ENCODE results near the gene EIF2S2. TPM values are rescaled to one million over a fixed set of nuclear protein-coding genes. Genes with fewer than 3 reads are reported as not detected.

Gene EIF2S2
- polyA plus RNA-seq, 6 donors from 2014 or later: 17.5 to 24.6 (median 18.4) TPM

DNA sequence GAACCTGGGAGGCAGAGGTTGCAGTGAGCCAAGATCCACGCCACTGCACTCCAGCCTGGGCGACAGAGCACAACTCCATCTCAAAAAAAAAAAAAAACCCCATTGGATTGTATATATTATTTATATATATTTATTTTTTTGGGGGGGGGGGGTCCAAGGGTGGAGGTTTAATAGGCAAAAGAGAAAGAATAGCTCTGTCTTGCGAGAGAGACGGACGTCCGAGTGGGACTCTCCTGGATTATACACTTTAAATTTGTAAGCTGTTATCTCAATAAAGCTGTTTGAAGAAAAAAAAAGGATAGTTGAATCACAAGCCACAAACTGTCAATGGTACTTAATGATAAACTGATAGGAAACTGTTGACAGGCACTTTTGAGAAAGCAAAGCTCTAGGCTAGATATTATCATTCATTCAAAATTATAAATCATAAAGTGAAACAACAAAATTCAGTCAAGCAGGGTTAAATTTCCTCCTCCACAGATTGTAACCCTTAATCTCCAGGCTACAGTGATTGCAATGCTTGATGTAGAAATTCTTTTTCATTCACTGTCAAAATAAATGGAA, 20.3 kb downstream of the EIF2S2 start:
- Mint-ChIP-seq H3K9me3 (no peaks in the 10 kb centered on the region), H3K27ac (no peak overlapping the region), H3K4me1 (peaks cover 0 to 5% (median 0%) of the 10 kb centered on the region in 3 donors), H3K27me3 (no peaks in the 10 kb centered on the region), H3K4me3 (no peak overlapping the region), H3K36me3 (peaks cover 0 to 9% of the 10 kb centered on the region in 2 donors)
- DNase-seq: no peak
- no peak for ATAC-seq (ENCODE audit: low read depth in 2 of 2)

DNA sequence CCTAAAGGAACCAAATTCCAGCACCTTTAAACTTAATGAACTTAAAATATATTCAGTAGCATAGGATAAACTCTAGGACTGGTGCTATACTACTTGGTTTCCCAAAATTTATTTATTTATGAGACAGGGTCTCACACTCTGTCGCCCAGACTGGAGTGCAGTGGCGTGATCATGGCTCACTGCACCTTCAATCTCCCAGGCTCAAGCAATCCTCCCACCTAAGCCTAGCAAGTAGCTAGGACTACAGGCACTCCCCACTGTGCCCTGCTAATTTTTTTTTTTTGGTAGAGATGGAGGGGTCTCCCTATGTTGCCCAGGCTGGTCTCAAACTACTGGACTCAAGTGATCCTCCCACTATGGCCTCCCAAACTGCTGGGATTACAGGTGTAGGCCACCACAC, 21.4 kb downstream of the EIF2S2 start:
- H3K27me3 Mint-ChIP-seq: no peaks in the 10 kb centered on the region
- no peaks in the 10 kb centered on the region for H3K9me3 Mint-ChIP-seq
- peak overlapping the region in 1 of 6 donors; percentile 15 for H3K27ac Mint-ChIP-seq
- peaks cover 0 to 5% (median 4%) of the 10 kb centered on the region in 3 donors for H3K4me1 Mint-ChIP-seq
- ATAC-seq (ENCODE audit: low read depth in 2 of 2) (no peak), DNase-seq (no peak)
- no peak overlapping the region for H3K4me3 Mint-ChIP-seq
- peaks cover 4 to 9% of the 10 kb centered on the region in 2 donors for H3K36me3 Mint-ChIP-seq

- H3K4me3 Mint-ChIP-seq: no peak overlapping the region
- H3K4me1 Mint-ChIP-seq: peaks cover 0 to 9% (median 5%) of the 10 kb centered on the region in 3 donors
- ATAC-seq (ENCODE audit: low read depth in 2 of 2) (no peak), DNase-seq (no peak)
- peaks cover 11% of the 10 kb centered on the region in 2 donors for H3K36me3 Mint-ChIP-seq
- H3K27ac Mint-ChIP-seq: peak overlapping the region in 2 of 6 donors; percentile 24 to 82
- H3K9me3 Mint-ChIP-seq: no peaks in the 10 kb centered on the region
- no peaks in the 10 kb centered on the region for H3K27me3 Mint-ChIP-seq
These were observed 22.2 kb downstream of the EIF2S2 start for GRCh38 chr20:34089655-34090345.

- DNase-seq (no peak), ATAC-seq (ENCODE audit: low read depth in 2 of 2) (no peak)
- H3K4me3 Mint-ChIP-seq: no peak overlapping the region
- H3K27ac Mint-ChIP-seq: no peak overlapping the region
- no peaks in the 10 kb centered on the region for H3K27me3 Mint-ChIP-seq
- H3K4me1 Mint-ChIP-seq: peaks cover 2 to 14% (median 10%) of the 10 kb centered on the region in 3 donors
- H3K9me3 Mint-ChIP-seq: no peaks in the 10 kb centered on the region
- H3K36me3 Mint-ChIP-seq: peaks cover 11% of the 10 kb centered on the region in 2 donors
These were observed 22.9 kb downstream of the EIF2S2 start for GRCh38 chr20:34089175-34089479.

GRCh38 chr20:34088305-34089174, 23.5 kb downstream of the EIF2S2 start:
- Mint-ChIP-seq H3K9me3 (no peaks in the 10 kb centered on the region), H3K4me1 (peaks cover 7 to 20% (median 16%) of the 10 kb centered on the region in 3 donors), H3K36me3 (peaks cover 11% of the 10 kb centered on the region in 2 donors), H3K27ac (peak overlapping the region in 4 of 6 donors; percentile 41 to 79 (median 72)), H3K27me3 (no peaks in the 10 kb centered on the region), H3K4me3 (no peak overlapping the region)
- DNase-seq (no peak), ATAC-seq (ENCODE audit: low read depth in 2 of 2) (no peak)

- DNase-seq: no peak
- H3K4me3 Mint-ChIP-seq: no peak overlapping the region
- H3K9me3 Mint-ChIP-seq: no peaks in the 10 kb centered on the region
- ATAC-seq (ENCODE audit: low read depth in 2 of 2): no peak
- peak overlapping the region in 3 of 6 donors; percentile 69 to 78 (median 73) for H3K27ac Mint-ChIP-seq
- H3K27me3 Mint-ChIP-seq: no peaks in the 10 kb centered on the region
- peaks cover 13 to 26% (median 14%) of the 10 kb centered on the region in 3 donors for H3K4me1 Mint-ChIP-seq
- H3K36me3 Mint-ChIP-seq: peaks cover 7 to 23% of the 10 kb centered on the region in 2 donors
These were observed 26.5 kb downstream of the EIF2S2 start for GRCh38 chr20:34085544-34086040.

DNA sequence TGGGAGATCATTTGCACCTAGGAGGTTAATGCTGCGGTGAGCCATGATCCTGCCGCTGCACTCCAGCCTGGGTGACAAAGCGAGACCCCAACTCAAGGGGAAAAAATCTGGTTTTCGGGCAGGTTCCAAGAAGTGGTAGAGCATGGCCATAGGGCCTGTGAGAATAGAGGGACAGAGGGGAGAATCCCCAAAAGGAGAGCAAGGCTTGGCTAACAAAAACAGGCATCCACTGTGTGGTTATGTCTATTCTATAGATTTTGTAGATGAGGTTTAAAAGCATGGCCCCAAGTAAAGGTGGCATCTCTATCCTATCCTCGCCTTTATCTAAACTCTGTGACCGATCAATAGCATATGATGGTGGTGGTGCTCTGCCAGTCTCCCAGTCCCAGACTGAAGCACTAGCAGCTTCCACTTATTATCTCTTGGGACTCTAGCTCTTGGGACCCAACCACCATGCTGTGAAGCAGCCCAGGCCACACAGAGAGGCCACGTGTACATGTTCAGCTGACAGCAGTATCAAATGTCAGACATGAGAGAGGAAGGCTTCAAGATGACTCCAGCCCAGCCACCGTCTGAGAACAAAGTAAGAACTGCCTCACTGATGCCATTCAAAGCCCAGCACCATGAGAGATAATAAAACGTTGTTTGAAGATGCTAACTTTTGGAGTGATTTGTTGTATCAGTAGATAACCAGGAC, 27.7 kb downstream of the EIF2S2 start:
- Mint-ChIP-seq H3K36me3 (peaks cover 7 to 32% of the 10 kb centered on the region in 2 donors), H3K27ac (peak overlapping the region; percentile 65 to 95 (median 75)), H3K4me1 (peaks cover 13 to 26% (median 14%) of the 10 kb centered on the region in 3 donors), H3K27me3 (no peaks in the 10 kb centered on the region), H3K4me3 (no peak overlapping the region), H3K9me3 (no peaks in the 10 kb centered on the region)
- ATAC-seq (ENCODE audit: low read depth in 2 of 2): no peak
- no peak for DNase-seq

GRCh38 chr20:34083781-34084180, 28.3 kb downstream of the EIF2S2 start:
- ATAC-seq (ENCODE audit: low read depth in 2 of 2) (no peak), DNase-seq (no peak)
- H3K27ac Mint-ChIP-seq: peak overlapping the region; percentile 64 to 95 (median 80)
- no peaks in the 10 kb centered on the region for H3K27me3 Mint-ChIP-seq
- H3K9me3 Mint-ChIP-seq: no peaks in the 10 kb centered on the region
- peaks cover 13 to 26% (median 14%) of the 10 kb centered on the region in 3 donors for H3K4me1 Mint-ChIP-seq
- peaks cover 7 to 35% of the 10 kb centered on the region in 2 donors for H3K36me3 Mint-ChIP-seq
- no peak overlapping the region for H3K4me3 Mint-ChIP-seq

DNA sequence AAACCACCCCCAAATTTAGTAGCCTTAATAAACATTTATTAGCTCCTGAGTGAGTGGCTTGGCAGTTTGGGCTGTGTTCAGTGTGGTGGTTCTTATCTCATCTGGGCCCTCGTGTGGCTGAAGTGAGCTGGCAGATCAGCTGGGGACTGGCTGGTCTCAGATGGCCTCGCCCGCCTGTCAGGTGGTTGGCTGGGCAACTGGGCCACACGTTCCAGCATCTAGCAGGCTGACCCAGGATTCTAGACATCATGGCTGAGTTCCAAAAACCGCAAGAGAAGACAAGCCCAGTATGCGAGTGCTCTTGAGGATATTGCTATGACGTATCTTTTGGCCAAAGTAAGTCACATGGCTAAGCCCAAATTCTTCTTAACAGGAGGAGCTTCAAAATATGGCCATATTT, 28.9 kb downstream of the EIF2S2 start:
- Mint-ChIP-seq H3K27me3 (no peaks in the 10 kb centered on the region), H3K4me1 (peaks cover 13 to 28% (median 14%) of the 10 kb centered on the region in 3 donors), H3K27ac (peak overlapping the region; percentile 63 to 91 (median 76)), H3K9me3 (no peaks in the 10 kb centered on the region), H3K36me3 (peaks cover 7 to 42% of the 10 kb centered on the region in 2 donors), H3K4me3 (no peak overlapping the region)
- ATAC-seq (ENCODE audit: low read depth in 2 of 2): no peak
- no peak for DNase-seq

GRCh38 chr20:34082232-34082887, 29.7 kb downstream of the EIF2S2 start:
- no peaks in the 10 kb centered on the region for H3K27me3 Mint-ChIP-seq
- no peak overlapping the region for H3K4me3 Mint-ChIP-seq
- H3K9me3 Mint-ChIP-seq: no peaks in the 10 kb centered on the region
- DNase-seq (no peak), ATAC-seq (ENCODE audit: low read depth in 2 of 2) (no peak)
- peaks cover 13 to 28% (median 14%) of the 10 kb centered on the region in 3 donors for H3K4me1 Mint-ChIP-seq
- H3K36me3 Mint-ChIP-seq: peaks cover 7 to 44% of the 10 kb centered on the region in 2 donors
- H3K27ac Mint-ChIP-seq: peak overlapping the region in 4 of 6 donors; percentile 63 to 91 (median 80)

DNA sequence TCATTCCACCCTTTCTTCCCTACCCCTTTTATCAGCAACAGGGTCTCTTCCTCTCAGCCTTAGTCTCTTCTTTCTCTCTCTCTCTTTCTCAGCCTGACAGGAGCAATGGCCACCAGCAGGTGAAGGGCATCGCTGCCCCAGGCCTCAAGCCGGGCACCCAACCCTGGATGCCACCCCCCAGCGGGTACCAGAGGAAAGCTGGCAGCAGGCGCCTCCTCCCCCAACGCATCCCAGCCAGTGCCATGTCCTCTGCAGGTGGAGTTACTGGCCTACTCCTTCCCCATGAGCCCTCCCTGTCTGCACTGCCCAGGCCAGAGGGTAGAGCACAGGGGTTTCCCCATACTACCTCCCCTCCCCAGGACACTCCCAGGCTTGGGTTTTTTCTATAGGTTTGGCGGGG, 32.2 kb downstream of the EIF2S2 start:
- no peaks in the 10 kb centered on the region for H3K27me3 Mint-ChIP-seq
- ATAC-seq (ENCODE audit: low read depth in 2 of 2) (no peak), DNase-seq (no peak)
- H3K36me3 Mint-ChIP-seq: peaks cover 5 to 40% of the 10 kb centered on the region in 2 donors
- no peaks in the 10 kb centered on the region for H3K9me3 Mint-ChIP-seq
- H3K4me3 Mint-ChIP-seq: no peak overlapping the region
- peaks cover 13 to 19% (median 14%) of the 10 kb centered on the region in 3 donors for H3K4me1 Mint-ChIP-seq
- peak overlapping the region in 3 of 6 donors; percentile 7 to 76 (median 72) for H3K27ac Mint-ChIP-seq

- H3K9me3 Mint-ChIP-seq: no peaks in the 10 kb centered on the region
- no peak overlapping the region for H3K4me3 Mint-ChIP-seq
- DNase-seq: no peak
- H3K27ac Mint-ChIP-seq: peak overlapping the region in 3 of 6 donors; percentile 32 to 80 (median 75)
- ATAC-seq (ENCODE audit: low read depth in 2 of 2): no peak
- no peaks in the 10 kb centered on the region for H3K27me3 Mint-ChIP-seq
- H3K36me3 Mint-ChIP-seq: peaks cover 5 to 40% of the 10 kb centered on the region in 2 donors
- peaks cover 3 to 9% (median 6%) of the 10 kb centered on the region in 3 donors for H3K4me1 Mint-ChIP-seq
These were observed 33.5 kb downstream of the EIF2S2 start for GRCh38 chr20:34078540-34078939.
